Tibial artery (tissue), 4 donors: ENCODE measurements around the gene MSI2.

ENCODE experiments used
- DNase-seq, 2 donors: peaks; one replicate each; pipeline ENCODE4 v3.0.0-alpha.2; 2019
- H3K27ac ChIP-seq, 2 donors: fragments of 200-600 bp; sonication (generic) in 1 of 2; 1 replicate in 1 of 2; 2 replicates in 1 of 2; pipeline ENCODE4 v1.5.1; 2018 to 2019; ENCODE audit warnings: mild to moderate bottlenecking in 1 of 2
- H3K27me3 ChIP-seq, 2 donors: fragments of 200-600 bp; sonication (generic) in 1 of 2; one replicate each; pipeline versions ENCODE4 v1.5.1 to v1.6.0; 2016 to 2019
- H3K36me3 ChIP-seq, 3 donors: fragments of 200-600 bp; sonication (generic) in 2 of 3; one replicate each; pipeline ENCODE4 v1.5.1; 2016 to 2019; ENCODE audit warnings: mild to moderate bottlenecking in 2 of 3
- H3K4me1 ChIP-seq, 4 donors: fragments of 200-600 bp; sonication (generic) in 2 of 4; 1 replicate in 3 of 4; 2 replicates in 1 of 4; pipeline ENCODE4 v1.5.1; 2016 to 2019
- H3K4me3 ChIP-seq, 2 donors: fragments of 200-600 bp; sonication (generic) in 1 of 2; 1 replicate in 1 of 2; 2 replicates in 1 of 2; pipeline ENCODE4 v1.5.1; 2018 to 2019; ENCODE audit warnings: mild to moderate bottlenecking in 2 of 2
- H3K9me3 ChIP-seq, 3 donors: fragments of 200-600 bp; sonication (generic) in 1 of 3; one replicate each; pipeline ENCODE4 v1.5.1; 2016 to 2019
- intact Hi-C: fragments of 100-400 bp; cut with DNase I; formaldehyde crosslinking; loops from one replicate; pipeline ENCODE4 v1.15.0; 2023; ENCODE audit warnings: low total_unique reads
- TF ChIP-seq, protein P1 (sequence below), 2 experiments: fragments of 200-600 bp in 1 of 2; fragments of 450-650 bp in 1 of 2; IDR thresholded peaks; one replicate each; pipeline ENCODE4 v1.5.1; 2017 to 2019; ENCODE audit warnings: antibody characterized with exemption in 2 of 2, mild to moderate bottlenecking in 1 of 2, moderate library complexity in 1 of 2

MSI2 gene

DNA sequence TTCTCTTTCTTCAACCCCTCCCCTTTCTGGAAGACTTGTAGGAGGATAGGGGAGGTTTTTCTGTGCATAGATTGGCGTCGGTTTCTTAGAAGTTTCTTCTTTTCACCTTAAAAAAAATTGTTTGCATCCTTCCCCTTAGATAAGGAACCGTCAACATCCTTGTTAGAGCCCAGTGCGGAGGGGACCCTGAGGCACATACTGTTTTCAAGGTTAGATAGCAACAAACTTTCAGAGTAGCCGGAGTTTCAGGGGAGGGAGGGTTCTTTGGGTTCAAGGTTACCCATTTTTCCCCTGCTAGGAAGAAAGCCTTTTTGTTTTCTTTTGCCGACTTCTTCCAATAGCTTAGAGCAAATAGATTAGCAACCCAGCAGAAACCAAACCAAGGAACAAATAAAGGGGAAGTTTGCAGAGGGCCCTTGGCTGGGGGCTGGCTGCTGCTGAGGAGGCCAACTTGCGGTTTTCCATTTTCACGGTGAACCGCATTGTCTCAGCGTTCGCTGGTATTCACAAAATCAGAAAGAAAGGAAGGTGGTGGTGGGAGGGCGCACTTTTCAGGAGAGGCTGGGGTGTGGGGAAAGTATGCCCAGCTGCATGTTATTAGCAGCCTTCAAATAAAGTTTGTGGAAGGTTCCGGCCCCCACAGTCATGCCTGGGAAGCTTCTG, 28.8 kb downstream of the MSI2 start:
- Histone ChIP-seq H3K4me1 (peaks cover 0 to 12% (median 0%) of the 10 kb centered on the region in 4 donors), H3K27me3 (no peaks in the 10 kb centered on the region), H3K27ac (no peak overlapping the region), H3K9me3 (no peaks in the 10 kb centered on the region), H3K36me3 (peaks cover 0 to 6% (median 0%) of the 10 kb centered on the region in 3 donors), H3K4me3 (no peak overlapping the region)
- intact Hi-C loops, result no loop called here
- no peak for DNase-seq
- TF ChIP-seq, protein P1, sequence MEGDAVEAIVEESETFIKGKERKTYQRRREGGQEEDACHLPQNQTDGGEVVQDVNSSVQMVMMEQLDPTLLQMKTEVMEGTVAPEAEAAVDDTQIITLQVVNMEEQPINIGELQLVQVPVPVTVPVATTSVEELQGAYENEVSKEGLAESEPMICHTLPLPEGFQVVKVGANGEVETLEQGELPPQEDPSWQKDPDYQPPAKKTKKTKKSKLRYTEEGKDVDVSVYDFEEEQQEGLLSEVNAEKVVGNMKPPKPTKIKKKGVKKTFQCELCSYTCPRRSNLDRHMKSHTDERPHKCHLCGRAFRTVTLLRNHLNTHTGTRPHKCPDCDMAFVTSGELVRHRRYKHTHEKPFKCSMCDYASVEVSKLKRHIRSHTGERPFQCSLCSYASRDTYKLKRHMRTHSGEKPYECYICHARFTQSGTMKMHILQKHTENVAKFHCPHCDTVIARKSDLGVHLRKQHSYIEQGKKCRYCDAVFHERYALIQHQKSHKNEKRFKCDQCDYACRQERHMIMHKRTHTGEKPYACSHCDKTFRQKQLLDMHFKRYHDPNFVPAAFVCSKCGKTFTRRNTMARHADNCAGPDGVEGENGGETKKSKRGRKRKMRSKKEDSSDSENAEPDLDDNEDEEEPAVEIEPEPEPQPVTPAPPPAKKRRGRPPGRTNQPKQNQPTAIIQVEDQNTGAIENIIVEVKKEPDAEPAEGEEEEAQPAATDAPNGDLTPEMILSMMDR (IDR thresholded peaks at IDR 0.05), result no peak

DNA sequence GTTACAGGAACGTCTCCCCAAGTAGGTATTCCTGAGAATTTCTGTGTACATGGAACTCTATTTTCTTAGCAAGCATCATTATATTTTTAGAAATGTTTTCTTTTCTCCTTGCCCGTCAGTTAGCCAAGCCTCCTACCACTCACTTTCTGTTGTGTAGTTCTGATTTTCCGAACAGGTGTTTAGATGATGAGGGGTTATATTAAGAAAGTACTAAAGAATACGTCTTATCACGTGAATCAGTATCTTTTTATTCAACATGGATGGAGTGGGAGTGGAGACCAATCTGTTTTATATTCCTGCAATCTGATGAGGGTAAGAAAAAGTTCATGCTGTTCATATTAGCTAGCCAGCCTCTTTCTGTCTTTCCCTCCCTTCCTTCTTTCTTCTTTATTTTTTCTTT, 29.4 kb downstream of the MSI2 start:
- TF ChIP-seq, protein P1 (IDR thresholded peaks at IDR 0.05), result no peak
- no peaks in the 10 kb centered on the region for H3K27me3 ChIP-seq
- intact Hi-C loops, result no loop called here
- H3K36me3 ChIP-seq, result peaks cover 0 to 6% (median 0%) of the 10 kb centered on the region in 3 donors
- H3K4me3 ChIP-seq, result no peak overlapping the region
- H3K4me1 ChIP-seq, result peaks cover 0 to 12% (median 0%) of the 10 kb centered on the region in 4 donors
- no peak overlapping the region for H3K27ac ChIP-seq
- no peak for DNase-seq
- H3K9me3 ChIP-seq, result no peaks in the 10 kb centered on the region

DNA sequence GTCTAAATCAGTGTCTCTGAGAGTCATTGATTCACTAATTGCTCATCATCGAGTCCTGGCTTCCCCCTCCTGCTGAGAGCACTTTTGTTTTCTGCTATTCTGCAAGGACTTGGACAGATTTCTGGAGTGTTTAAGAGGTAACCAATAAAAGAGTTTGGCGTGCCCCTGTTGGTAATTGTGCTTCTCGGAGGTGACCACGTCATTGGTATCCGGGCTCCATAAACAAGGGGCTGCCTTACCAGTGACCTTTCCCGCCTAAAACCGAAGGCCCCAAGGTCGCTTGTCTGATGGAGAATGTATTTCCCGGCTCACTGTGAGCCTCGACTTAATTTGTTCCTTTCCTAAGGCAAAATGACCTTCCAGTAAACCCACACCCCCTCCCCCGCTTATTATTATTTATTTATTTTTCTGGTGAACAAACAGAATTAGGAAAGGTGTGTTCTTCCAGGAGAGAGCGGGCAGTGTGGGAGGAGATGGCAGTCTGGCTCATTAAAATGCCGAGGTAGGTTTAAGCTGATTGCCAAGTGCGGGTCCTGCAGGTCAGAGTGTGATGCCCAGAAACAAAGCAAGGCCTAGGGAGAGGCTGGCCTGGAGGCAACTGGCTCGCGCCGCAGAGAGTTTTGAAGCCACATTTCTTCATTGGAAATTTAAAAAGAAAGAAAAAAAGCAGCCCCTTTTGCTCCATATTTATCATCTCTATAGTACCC, 30.2 kb downstream of the MSI2 start:
- no peak for DNase-seq
- H3K27ac ChIP-seq, result no peak overlapping the region

DNA sequence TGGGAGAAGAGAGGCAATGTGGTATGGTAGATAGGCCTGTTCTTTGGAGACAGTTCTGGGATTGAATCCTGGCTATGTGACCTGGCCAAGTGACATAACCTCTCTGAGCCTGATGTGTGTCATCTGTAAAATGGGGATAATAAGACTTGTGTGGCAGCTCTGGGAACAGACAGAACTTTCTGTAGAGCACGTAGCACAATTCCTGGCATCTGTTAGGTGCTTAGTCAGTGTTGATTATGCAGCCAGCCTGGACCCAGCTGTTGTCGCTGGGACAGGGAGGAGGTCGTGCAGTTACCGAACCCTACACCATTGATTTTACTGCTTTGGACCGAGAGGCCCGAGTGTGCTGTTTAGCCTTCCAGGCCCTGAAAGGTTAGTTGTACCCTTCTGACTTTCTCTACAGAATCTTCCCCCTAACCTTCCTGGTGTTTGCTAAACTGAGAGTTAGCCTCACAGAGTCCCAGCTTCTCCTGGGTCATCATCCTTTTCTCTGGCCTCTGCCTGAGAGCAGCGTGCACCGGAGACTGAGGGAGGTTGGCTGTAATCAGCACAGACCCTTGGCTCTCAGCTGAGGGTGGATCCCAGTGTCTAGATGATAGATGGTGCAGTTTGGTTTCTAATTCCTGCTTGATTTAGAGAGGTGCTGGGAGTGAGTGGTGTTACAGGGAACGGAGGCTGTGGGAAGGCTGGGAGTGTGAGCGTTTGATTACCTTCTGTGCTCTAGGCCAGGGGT, 31.9 kb downstream of the MSI2 start:
- no peak overlapping the region for H3K4me3 ChIP-seq
- no peaks in the 10 kb centered on the region for H3K9me3 ChIP-seq
- intact Hi-C loops, result no loop called here
- H3K27me3 ChIP-seq, result no peaks in the 10 kb centered on the region
- no peak overlapping the region for H3K27ac ChIP-seq
- DNase-seq, result no peak
- peaks cover 0 to 12% (median 0%) of the 10 kb centered on the region in 4 donors for H3K4me1 ChIP-seq
- TF ChIP-seq, protein P1 (IDR thresholded peaks at IDR 0.05), result no peak
- no peaks in the 10 kb centered on the region for H3K36me3 ChIP-seq

More for the DNA sequence above, 30.2 kb downstream of the MSI2 start:
- Histone ChIP-seq H3K4me1 (peaks cover 0 to 12% (median 0%) of the 10 kb centered on the region in 4 donors), H3K27me3 (no peaks in the 10 kb centered on the region), H3K36me3 (no peaks in the 10 kb centered on the region), H3K4me3 (no peak overlapping the region), H3K9me3 (no peaks in the 10 kb centered on the region)
- TF ChIP-seq, protein P1 (IDR thresholded peaks at IDR 0.05), result no peak
- intact Hi-C loops, result no loop called here

DNA sequence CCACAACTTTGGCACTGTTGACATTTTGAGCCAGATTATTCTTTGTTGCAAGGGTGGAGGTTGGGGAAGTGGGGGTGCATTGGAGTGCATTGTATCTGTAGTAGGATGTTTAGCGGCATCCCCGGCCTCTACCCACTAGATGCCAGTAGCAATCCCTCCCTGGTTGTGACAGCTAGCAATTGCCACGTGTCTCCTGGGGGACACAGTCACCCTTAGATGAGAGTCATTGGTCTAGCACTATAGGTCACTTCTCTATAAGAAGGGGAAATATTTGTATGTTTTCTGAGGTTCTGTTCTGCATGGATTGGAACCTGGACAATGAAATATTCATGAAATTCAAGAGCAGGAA, 32.4 kb downstream of the MSI2 start:
- Histone ChIP-seq H3K27me3 (no peaks in the 10 kb centered on the region), H3K4me1 (peaks cover 0 to 12% (median 0%) of the 10 kb centered on the region in 4 donors), H3K9me3 (no peaks in the 10 kb centered on the region), H3K36me3 (no peaks in the 10 kb centered on the region), H3K4me3 (no peak overlapping the region), H3K27ac (no peak overlapping the region)
- DNase-seq, result no peak
- TF ChIP-seq, protein P1 (IDR thresholded peaks at IDR 0.05), result no peak
- intact Hi-C loops, result no loop called here
